IPS-15b (cell line): Measurements from ENCODE around the gene MDH1B.

ENCODE experiments used
- H3K27me3 ChIP-seq: one replicate; pipeline ENCODE4 v1.6.1; 2013; ENCODE audit warnings: low read length; ENCODE audit not compliant: control insufficient read depth, insufficient read depth
- H3K36me3 ChIP-seq: one replicate; pipeline ENCODE4 v1.6.1; 2013; ENCODE audit warnings: low read length; ENCODE audit not compliant: control insufficient read depth, insufficient read depth
- H3K4me1 ChIP-seq: one replicate; pipeline ENCODE4 v1.6.1; 2013; ENCODE audit warnings: mild to moderate bottlenecking, low read length; ENCODE audit not compliant: control insufficient read depth, insufficient read depth
- H3K4me3 ChIP-seq: one replicate; pipeline ENCODE4 v1.5.1; 2013; ENCODE audit warnings: low read depth, low read length
- H3K9ac ChIP-seq: one replicate; pipeline ENCODE4 v1.6.1; 2013; ENCODE audit warnings: low read depth, mild to moderate bottlenecking, low read length
- H3K9me3 ChIP-seq: one replicate; pipeline ENCODE4 v1.6.1; 2013; ENCODE audit warnings: mild to moderate bottlenecking, low read length; ENCODE audit not compliant: control insufficient read depth, insufficient read depth

Gene MDH1B

DNA sequence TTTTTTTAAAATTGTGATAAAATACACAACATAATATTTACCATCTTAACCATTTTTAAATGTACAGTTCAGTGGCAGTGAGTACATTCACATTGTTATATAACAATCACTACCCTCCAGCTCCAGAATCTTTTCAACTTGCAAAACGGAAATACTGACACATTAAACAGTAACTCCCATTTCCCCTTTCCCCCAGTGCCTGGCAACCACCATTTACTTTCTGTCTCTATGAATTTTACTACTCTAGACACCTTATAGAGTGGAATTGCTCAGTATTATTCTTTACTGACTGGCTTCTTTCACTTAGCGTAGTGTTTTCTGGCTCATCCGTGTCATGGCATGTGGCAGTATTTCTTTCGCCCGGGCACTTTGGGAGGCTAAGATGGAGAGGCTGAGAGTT, 32.9 kb upstream of the MDH1B start:
- Histone ChIP-seq H3K36me3 (no peaks in the 10 kb centered on the region), H3K4me1 (peaks cover 25% of the 10 kb centered on the region), H3K9ac (no peak overlapping the region), H3K27me3 (no peaks in the 10 kb centered on the region), H3K9me3 (no peaks in the 10 kb centered on the region), H3K4me3 (no peak overlapping the region)

DNA sequence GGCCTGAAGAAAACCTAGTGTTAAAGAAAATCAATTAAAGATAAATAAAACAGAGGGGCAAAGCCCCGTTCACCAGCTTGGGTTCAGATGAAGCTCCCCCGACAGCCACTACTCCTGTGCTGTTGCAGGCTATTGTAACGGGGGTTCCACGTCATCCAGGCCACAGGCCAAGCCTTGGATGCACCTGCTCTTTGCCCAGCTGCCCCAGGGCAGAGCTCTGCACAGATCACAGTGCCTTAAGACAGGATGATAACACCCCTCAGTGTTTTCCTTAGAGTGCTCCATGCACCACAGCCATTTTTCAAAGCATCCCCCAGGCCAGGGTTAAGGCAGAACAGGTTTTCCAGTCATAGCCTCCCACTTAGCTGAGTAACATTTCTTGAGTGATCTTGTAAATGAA, 32.2 kb upstream of the MDH1B start:
- H3K9ac ChIP-seq: no peak overlapping the region
- H3K4me3 ChIP-seq: no peak overlapping the region

DNA sequence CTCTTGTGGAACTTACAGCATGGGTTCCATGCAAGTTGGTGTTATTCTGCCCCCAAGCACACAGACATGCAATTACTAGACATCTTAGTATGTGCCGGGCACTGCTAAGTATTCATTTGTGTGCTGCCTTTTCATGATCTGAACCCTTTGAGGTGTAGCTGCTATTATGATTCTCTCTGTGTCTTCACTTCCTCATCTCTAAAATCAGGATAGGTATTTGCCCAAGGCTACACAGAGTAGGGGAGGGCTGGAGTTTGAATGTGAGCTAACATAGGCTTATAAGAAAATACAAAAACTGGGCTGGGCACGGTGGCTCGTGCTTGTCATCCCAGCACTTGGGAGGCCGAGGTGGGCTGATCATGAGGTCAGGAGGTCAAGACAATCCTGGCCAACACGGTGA, 27.5 kb upstream of the MDH1B start:
- Histone ChIP-seq H3K36me3 (peaks cover 4% of the 10 kb centered on the region), H3K9ac (no peak overlapping the region)

More for the DNA sequence above, 32.2 kb upstream of the MDH1B start:
- H3K36me3 ChIP-seq: no peaks in the 10 kb centered on the region
- no peaks in the 10 kb centered on the region for H3K27me3 ChIP-seq
- H3K9me3 ChIP-seq: no peaks in the 10 kb centered on the region
- H3K4me1 ChIP-seq: peaks cover 21% of the 10 kb centered on the region

DNA sequence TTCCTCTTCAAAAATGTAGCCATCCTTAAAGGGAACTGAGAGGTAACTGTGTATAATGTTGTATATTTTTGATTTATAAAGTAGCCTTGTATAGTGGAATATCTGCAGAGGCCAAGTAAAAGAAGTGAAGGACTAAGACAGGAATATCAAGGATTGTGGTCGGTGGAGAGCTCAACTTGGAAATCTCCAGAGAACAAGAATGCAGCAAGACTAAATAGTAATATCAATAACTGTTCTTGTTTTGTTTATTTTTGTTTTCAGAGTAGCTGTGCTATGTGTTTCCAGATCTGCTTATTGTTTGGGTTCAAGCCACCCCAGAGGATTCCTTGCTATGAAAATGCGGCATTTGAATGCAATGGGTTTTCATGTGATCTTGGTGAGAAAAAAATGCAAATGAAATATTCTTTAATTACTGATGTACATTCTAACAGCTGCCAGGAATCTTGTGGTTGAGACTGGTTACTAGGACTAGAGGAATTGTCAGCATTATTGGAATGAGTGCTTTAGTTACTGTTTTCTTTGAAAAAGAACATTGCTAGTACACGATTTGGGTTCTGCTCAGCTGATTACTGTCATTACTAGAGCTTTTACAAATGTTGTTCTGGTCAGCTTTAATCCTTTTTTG, 25.3 kb upstream of the MDH1B start:
- no peaks in the 10 kb centered on the region for H3K9me3 ChIP-seq
- H3K9ac ChIP-seq: no peak overlapping the region
- no peaks in the 10 kb centered on the region for H3K4me1 ChIP-seq
- H3K27me3 ChIP-seq: no peaks in the 10 kb centered on the region
- H3K36me3 ChIP-seq: peaks cover 4% of the 10 kb centered on the region
- no peak overlapping the region for H3K4me3 ChIP-seq

More for the DNA sequence above, 27.5 kb upstream of the MDH1B start:
- H3K27me3 ChIP-seq: no peaks in the 10 kb centered on the region
- H3K4me1 ChIP-seq: no peaks in the 10 kb centered on the region
- no peaks in the 10 kb centered on the region for H3K9me3 ChIP-seq
- no peak overlapping the region for H3K4me3 ChIP-seq

DNA sequence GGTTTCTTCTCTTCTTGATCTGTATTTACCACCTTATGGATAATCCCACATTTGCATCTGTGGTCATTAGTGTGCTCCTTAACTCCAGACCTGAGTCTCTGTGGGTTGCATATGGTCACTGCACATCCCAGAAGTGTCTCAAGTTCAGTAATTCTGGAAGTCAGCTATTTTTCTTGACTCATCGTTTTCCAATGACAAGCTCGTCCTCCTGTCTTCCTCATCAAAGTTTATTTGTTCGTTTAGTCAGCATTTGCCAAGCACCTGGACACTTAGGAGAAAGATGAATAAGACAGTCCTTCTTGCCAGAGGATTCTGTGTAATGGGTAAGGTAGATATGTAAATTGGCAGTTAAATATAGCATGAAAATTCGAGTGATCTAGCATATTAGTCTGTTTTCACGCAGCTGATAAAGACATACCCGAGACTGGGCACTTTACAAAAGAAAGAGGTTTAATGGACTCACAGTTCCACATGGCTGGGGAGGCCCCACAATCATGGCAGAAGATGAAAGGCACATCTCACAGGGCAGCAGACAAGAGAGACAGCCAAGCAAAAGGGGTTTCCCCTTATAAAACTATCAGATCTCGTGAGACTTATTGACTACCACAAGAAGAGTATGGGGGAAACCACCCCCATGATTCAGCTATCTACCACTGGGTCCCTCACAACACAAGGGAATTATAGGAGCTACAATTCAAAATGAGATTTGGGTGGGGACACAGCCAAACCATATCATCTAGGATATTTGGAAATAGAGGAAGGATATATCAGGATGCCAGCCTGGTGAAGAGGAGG, 19.6 kb upstream of the MDH1B start:
- H3K9ac ChIP-seq: no peak overlapping the region
- H3K4me1 ChIP-seq: no peaks in the 10 kb centered on the region
- H3K27me3 ChIP-seq: no peaks in the 10 kb centered on the region
- no peak overlapping the region for H3K4me3 ChIP-seq
- H3K9me3 ChIP-seq: no peaks in the 10 kb centered on the region
- H3K36me3 ChIP-seq: no peaks in the 10 kb centered on the region

DNA sequence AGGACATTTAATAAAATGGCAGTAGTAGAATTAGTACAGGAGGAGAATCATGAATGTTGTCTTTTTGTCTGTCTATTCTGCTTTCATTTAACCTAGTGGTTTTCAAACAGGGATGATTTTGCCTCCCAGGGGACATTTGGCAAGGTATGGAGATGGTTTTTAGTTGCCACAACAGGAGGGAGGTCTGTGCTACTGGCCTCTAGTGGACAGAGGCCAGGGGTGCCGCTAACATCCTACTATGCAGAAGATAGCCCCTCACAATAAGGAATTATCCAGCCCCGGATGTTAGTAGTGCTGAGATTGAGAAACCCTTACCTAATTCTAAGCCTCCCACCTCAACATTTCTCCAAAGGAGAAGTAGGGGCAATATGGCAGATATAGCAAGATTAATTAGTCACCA, 18.6 kb upstream of the MDH1B start:
- Histone ChIP-seq H3K4me3 (no peak overlapping the region), H3K9me3 (no peaks in the 10 kb centered on the region), H3K36me3 (no peaks in the 10 kb centered on the region), H3K4me1 (no peaks in the 10 kb centered on the region), H3K27me3 (no peaks in the 10 kb centered on the region), H3K9ac (no peak overlapping the region)

DNA sequence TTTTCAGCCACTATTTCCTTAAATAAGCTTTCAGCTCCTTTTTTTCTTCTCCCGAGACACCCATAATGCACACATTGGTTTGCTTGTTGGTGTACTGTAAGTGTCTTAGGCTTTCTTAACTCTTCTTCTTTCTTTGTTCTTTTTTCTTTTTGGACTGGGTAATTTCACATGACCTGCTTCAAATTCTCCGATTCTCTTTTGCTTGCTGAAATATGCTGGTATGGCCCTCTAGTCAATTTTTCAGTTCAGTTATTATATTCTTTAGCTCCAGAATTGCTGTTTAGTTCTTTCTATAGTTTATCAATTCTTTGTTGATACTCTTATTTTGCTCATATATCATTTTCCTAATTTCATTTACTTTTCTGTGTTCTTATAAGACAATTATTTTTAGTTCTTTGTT, 15.5 kb upstream of the MDH1B start:
- H3K9me3 ChIP-seq: no peaks in the 10 kb centered on the region
- H3K9ac ChIP-seq: no peak overlapping the region
- H3K36me3 ChIP-seq: no peaks in the 10 kb centered on the region
- no peak overlapping the region for H3K4me3 ChIP-seq
- no peaks in the 10 kb centered on the region for H3K27me3 ChIP-seq
- no peaks in the 10 kb centered on the region for H3K4me1 ChIP-seq

DNA sequence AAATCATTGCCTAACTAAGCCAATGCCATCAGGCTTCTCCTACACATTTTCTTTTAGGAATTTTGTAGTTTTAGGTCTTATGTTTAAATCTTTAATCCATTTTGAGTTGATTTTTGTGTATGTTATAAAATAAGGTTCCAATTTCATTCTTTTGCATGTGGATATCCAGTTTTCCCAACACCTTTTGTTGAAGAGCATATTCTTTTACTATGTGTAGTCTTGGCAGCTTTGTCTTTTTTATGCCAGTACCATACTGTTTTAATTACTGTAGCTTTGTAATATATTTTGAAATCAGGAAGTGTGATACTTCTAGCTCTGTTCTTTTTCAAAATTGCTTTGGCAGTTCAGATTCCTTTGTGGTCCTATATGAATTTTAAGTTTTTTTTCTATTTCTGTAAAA, 11.3 kb upstream of the MDH1B start:
- Histone ChIP-seq H3K27me3 (no peaks in the 10 kb centered on the region), H3K4me3 (no peak overlapping the region), H3K4me1 (no peaks in the 10 kb centered on the region), H3K36me3 (peaks cover 17% of the 10 kb centered on the region), H3K9me3 (no peaks in the 10 kb centered on the region), H3K9ac (no peak overlapping the region)

DNA sequence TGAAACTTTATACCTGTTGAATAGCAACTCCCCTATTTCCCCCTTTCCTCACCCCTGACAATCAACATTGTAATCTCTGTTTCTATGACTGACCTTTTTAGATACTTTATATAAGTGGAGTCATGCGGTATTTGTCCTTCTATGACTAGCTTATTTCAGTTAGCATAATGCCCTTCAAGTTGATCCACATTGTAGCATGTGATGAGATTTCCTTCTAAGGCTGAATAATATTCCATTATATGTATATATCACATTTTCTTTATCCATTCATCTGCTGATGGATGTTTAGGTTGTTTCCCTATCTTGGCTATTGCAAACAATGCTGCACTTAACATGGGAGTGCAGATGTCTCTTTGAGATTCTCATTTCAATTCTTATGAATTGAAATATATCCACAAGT, 9.7 kb upstream of the MDH1B start:
- Histone ChIP-seq H3K4me3 (no peak overlapping the region), H3K36me3 (peaks cover 17% of the 10 kb centered on the region), H3K9me3 (no peaks in the 10 kb centered on the region), H3K9ac (no peak overlapping the region), H3K4me1 (no peaks in the 10 kb centered on the region), H3K27me3 (no peaks in the 10 kb centered on the region)

DNA sequence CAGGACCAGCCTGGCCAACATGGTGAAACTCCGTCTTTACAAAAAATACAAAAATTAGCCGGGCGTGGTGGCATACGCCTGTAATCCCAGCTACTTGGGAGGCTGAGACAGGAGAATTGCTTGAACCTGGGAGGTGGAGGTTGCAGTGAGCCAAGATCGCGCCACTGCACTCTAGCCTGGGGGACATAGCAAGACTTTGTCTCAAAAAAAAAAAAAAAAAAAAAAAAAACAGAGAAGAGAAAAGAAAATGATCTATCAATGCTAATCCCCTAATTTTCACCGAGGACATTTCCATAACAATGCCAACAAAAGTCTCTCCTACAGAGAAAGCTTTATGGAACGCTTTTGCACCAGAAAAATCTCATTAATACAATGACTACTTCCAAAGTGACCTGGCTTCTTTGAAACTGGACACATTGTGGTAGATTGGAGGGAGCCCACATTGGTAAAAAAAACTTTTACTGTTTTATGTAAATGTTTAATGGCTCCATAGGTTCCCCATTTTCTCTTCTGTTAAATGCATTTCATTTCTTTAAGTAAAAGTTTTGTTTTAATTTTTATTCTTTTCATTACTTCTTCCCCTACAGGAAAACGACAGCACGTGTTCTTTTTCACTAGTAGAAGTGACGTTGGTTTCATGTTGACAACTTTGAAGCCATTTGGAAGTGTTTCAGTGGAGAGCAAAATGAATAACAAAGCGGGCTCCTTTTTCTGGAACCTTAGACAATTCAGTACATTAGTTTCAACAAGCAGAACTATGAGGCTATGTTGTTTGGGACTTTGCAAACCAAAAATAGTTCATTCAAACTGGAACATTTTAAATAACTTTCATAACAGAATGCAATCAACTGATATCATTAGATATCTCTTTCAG, 1.2 kb upstream of the MDH1B start:
- H3K9ac ChIP-seq: peak overlapping the region; percentile 94
- H3K4me1 ChIP-seq: peaks cover 6% of the 10 kb centered on the region
- peak overlapping the region; percentile 82 for H3K4me3 ChIP-seq
- no peaks in the 10 kb centered on the region for H3K9me3 ChIP-seq
- H3K27me3 ChIP-seq: no peaks in the 10 kb centered on the region
- H3K36me3 ChIP-seq: no peaks in the 10 kb centered on the region

DNA sequence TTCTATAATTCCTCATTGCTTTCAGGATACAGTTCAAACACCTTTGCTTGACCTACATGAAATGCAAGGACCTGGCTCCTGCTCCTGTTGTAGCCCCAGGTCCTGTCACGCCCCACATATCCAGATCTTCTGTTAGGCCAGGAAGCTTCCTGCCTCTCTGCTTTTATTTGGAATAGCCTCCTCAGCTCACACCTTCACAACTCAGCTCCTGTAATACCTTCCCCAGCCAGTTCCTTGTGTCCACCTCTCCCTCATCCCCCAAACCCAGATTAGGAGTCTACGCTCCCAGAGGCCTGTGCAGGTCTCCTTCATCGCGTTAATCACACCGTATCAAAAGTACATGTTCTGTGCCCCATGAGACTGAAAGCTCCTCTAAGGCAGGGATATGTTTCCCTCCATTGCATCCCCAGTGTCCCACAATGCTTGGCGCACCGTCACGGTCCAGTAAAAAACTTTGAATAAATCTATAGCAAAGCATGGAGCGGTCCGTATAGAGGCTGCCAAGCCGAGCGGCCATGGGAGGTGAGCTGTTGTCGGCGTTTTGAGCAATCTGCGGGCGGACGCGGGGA, 371 bp downstream of the MDH1B start:
- peak overlapping the region; percentile 82 for H3K4me3 ChIP-seq
- H3K36me3 ChIP-seq: no peaks in the 10 kb centered on the region
- H3K9me3 ChIP-seq: no peaks in the 10 kb centered on the region
- peak overlapping the region; percentile 94 for H3K9ac ChIP-seq
- H3K4me1 ChIP-seq: peaks cover 6% of the 10 kb centered on the region
- no peaks in the 10 kb centered on the region for H3K27me3 ChIP-seq
